SHP77 (cell line): ENCODE data around the gene ZDHHC24.

Source experiments
- DNase-seq, 2 experiments: peaks; one replicate each; lab custom pipeline; 2025; lab: John Stamatoyannopoulos, UW

The ZDHHC24 gene

DNA sequence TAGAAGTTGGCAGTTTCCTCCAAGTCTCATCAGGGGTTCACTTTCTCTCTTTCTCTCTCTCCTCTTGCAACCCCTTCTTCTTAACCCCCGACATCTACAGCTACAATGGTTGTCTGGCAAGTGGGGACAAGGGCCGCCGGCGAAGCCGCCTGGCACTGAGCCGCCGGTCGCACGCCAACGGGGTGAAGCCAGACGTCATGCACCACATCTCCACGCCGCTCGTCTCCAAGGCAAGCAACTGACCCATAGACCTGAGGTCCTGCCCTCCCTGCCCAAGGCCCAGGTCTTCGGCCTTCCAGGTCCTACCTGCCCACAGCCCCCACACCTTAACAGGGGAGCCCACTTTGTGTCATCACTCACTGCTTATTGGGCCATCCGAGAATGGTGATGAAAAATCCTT, 74.7 kb downstream of the ZDHHC24 start:
- no peak for DNase-seq
